WTC11 (cell line): ENCODE data around the gene ZNF654. TPM values are rescaled to one million over a fixed set of nuclear protein-coding genes. Genes with fewer than 3 reads are reported as not detected.

Experiments
- ATAC-seq: fragments of 200-7000 bp; cut with Tn5 transposase; 2 replicates; pipeline ENCODE4 v1.10.0; 2021; ENCODE audit warnings: mild to moderate bottlenecking, moderate library complexity
- CTCF ChIA-PET: fragments of 300-600 bp; sonication (Branson Sonifier 250); formaldehyde crosslinking; loops from one replicate; lab custom pipeline; 2021; ENCODE audit warnings: antibody characterized with exemption; lab: Charles Lee
- POLR2A ChIA-PET: fragments of 350-600 bp; sonication (Branson Sonifier 250); formaldehyde crosslinking; loops from one replicate; lab custom pipeline; 2021; ENCODE audit warnings: antibody characterized with exemption; lab: Charles Lee
- DNase-seq: peaks from one replicate; pipeline ENCODE4 v3.0.0; 2021; ENCODE audit warnings: low spot score
- H3K27ac Mint-ChIP-seq: 2 replicates; pipeline ENCODE4 v1.8.0; 2021; ENCODE audit warnings: mixed read lengths
- H3K27me3 Mint-ChIP-seq: 2 replicates; pipeline ENCODE4 v1.8.0; 2021; ENCODE audit warnings: low read depth, mild to moderate bottlenecking, moderate library complexity, mixed read lengths
- H3K36me3 Mint-ChIP-seq: 2 replicates; pipeline ENCODE4 v1.8.0; 2021; ENCODE audit warnings: mixed read lengths
- H3K4me1 Mint-ChIP-seq: 2 replicates; pipeline ENCODE4 v1.8.0; 2022; ENCODE audit warnings: mixed read lengths
- H3K4me3 Mint-ChIP-seq: 2 replicates; pipeline ENCODE4 v1.8.0; 2021; ENCODE audit warnings: mild to moderate bottlenecking, moderate library complexity, mixed read lengths
- H3K9me3 Mint-ChIP-seq: 2 replicates; pipeline ENCODE4 v1.8.0; 2021; ENCODE audit warnings: mixed read lengths
- ARID4B ChIP-seq: sonication (generic); formaldehyde crosslinking; IDR thresholded peaks from 2 replicates; pipeline ENCODE4 v1.8.0; 2023; ENCODE audit warnings: missing genetic modification reagents, mild to moderate bottlenecking, borderline replicate concordance
- CBFB ChIP-seq: sonication (generic); formaldehyde crosslinking; IDR thresholded peaks from 2 replicates; pipeline ENCODE4 v1.8.1; 2022; ENCODE audit warnings: mild to moderate bottlenecking, low read depth, missing genetic modification reagents
- CREB1 ChIP-seq: sonication (generic); formaldehyde crosslinking; IDR thresholded peaks from 2 replicates; pipeline ENCODE4 v1.8.0; 2023; ENCODE audit warnings: mild to moderate bottlenecking, missing genetic modification reagents
- E2F4 ChIP-seq: sonication (generic); formaldehyde crosslinking; IDR thresholded peaks from 2 replicates; pipeline ENCODE4 v1.8.1; 2022; ENCODE audit warnings: low read depth, mild to moderate bottlenecking, moderate library complexity, missing genetic modification reagents, borderline replicate concordance
- FOXP1 ChIP-seq: sonication (generic); formaldehyde crosslinking; IDR thresholded peaks from 2 replicates; pipeline ENCODE4 v1.8.0; 2022; ENCODE audit warnings: missing genetic modification reagents, mild to moderate bottlenecking, moderate library complexity, borderline replicate concordance
- MAX ChIP-seq: sonication (generic); formaldehyde crosslinking; IDR thresholded peaks from 2 replicates; pipeline ENCODE4 v1.8.0; 2022; ENCODE audit warnings: mild to moderate bottlenecking, missing genetic modification reagents
- NFATC4 ChIP-seq: fragments of 250-450 bp; sonication (Bioruptor Pico); IDR thresholded peaks from 2 replicates; pipeline ENCODE4 v1.9.0; 2021; ENCODE audit warnings: mild to moderate bottlenecking
- NFYB ChIP-seq: sonication (generic); formaldehyde crosslinking; conservative IDR thresholded peaks from 2 replicates; pipeline ENCODE4 v1.8.0; 2022; ENCODE audit warnings: low read depth, missing genetic modification reagents
- NR1H2 ChIP-seq: sonication (generic); formaldehyde crosslinking; IDR thresholded peaks from 2 replicates; pipeline ENCODE4 v1.9.0; 2021; ENCODE audit warnings: mild to moderate bottlenecking, moderate library complexity, missing genetic modification reagents
- PREB ChIP-seq: sonication (generic); formaldehyde crosslinking; IDR thresholded peaks from 2 replicates; pipeline ENCODE4 v1.8.1; 2022; ENCODE audit warnings: mild to moderate bottlenecking, missing genetic modification reagents, moderate library complexity, borderline replicate concordance
- RELA ChIP-seq: sonication (generic); formaldehyde crosslinking; IDR thresholded peaks from 2 replicates; pipeline ENCODE4 v1.8.1; 2022; ENCODE audit warnings: missing genetic modification reagents, mild to moderate bottlenecking, borderline replicate concordance
- STAT6 ChIP-seq: sonication (generic); formaldehyde crosslinking; conservative IDR thresholded peaks from 2 replicates; pipeline ENCODE4 v1.8.1; 2023; ENCODE audit warnings: mild to moderate bottlenecking, low read depth, missing genetic modification reagents, moderate library complexity
- TEAD1 ChIP-seq: sonication (generic); formaldehyde crosslinking; IDR thresholded peaks from 2 replicates; pipeline ENCODE4 v1.8.0; 2022; ENCODE audit warnings: mild to moderate bottlenecking, missing genetic modification reagents
- TEAD4 ChIP-seq: sonication (generic); formaldehyde crosslinking; IDR thresholded peaks from 2 replicates; pipeline ENCODE4 v1.8.0; 2022; ENCODE audit warnings: mild to moderate bottlenecking, missing genetic modification reagents
- TP53 ChIP-seq: sonication (generic); formaldehyde crosslinking; IDR thresholded peaks from 2 replicates; pipeline ENCODE4 v1.8.1; 2023; ENCODE audit warnings: mild to moderate bottlenecking, missing genetic modification reagents
- USF1 ChIP-seq: sonication (generic); formaldehyde crosslinking; IDR thresholded peaks from 2 replicates; pipeline ENCODE4 v1.8.0; 2022; ENCODE audit warnings: mild to moderate bottlenecking, missing genetic modification reagents
- ZNF219 ChIP-seq: sonication (generic); formaldehyde crosslinking; IDR thresholded peaks from 2 replicates; pipeline ENCODE4 v1.8.0; 2023; ENCODE audit warnings: missing genetic modification reagents, mild to moderate bottlenecking, borderline replicate concordance
- ZNF232 ChIP-seq: sonication (generic); formaldehyde crosslinking; IDR thresholded peaks from 2 replicates; pipeline ENCODE4 v1.8.0; 2022; ENCODE audit warnings: mild to moderate bottlenecking, missing genetic modification reagents
- ZSCAN18 ChIP-seq: fragments of 250-450 bp; sonication (Bioruptor Pico); IDR thresholded peaks from 2 replicates; pipeline ENCODE4 v2.1.2; 2022; ENCODE audit warnings: mild to moderate bottlenecking, moderate library complexity
- total RNA-seq: library from RNA; stranded (reverse); gene quantifications from 3 replicates; pipeline ENCODE4 v1.2.3, GENCODE V29; 2021

Gene ZNF654
- total RNA-seq, 1 experiment from 2014 or later = 7.0 TPM

GRCh38 chr3:88147261-88147660, 88.2 kb downstream of the ZNF654 start:
- 0 out of 2 replicates have a peak, but pooled peaks cover 3% of the 10 kb centered on the region for H3K36me3 Mint-ChIP-seq
- ATAC-seq = no peak
- ChIA-PET CTCF (no interaction called here), POLR2A (no interaction called here)
- TF ChIP-seq NFYB (no peak), TP53 (CRISPR knock-in tag) (no peak)
- H3K27me3 Mint-ChIP-seq = no peaks in the 10 kb centered on the region
- DNase-seq = no peak
- peaks cover 23% of the 10 kb centered on the region for H3K4me1 Mint-ChIP-seq
- H3K9me3 Mint-ChIP-seq = no peaks in the 10 kb centered on the region
- no peak overlapping the region for H3K4me3 Mint-ChIP-seq
- H3K27ac Mint-ChIP-seq = no peak overlapping the region

- no peaks in the 10 kb centered on the region for H3K9me3 Mint-ChIP-seq
- H3K27ac Mint-ChIP-seq = peak overlapping the region; percentile 97
- H3K4me1 Mint-ChIP-seq = peaks cover 20% of the 10 kb centered on the region
- POLR2A ChIA-PET = interaction anchor here (1.5 kb wide), 1 partner anchor 90 kb away, joined by 10 read pairs; the partner anchor contains the start of genes CGGBP1 and ZNF654
- no peaks in the 10 kb centered on the region for H3K27me3 Mint-ChIP-seq
- no peak for ATAC-seq
- CTCF ChIA-PET = interaction anchor here (1.0 kb wide), 1 partner anchor 35 kb away, joined by 3 read pairs; no protein-coding TSS in a partner anchor
- H3K36me3 Mint-ChIP-seq = peaks cover 7% of the 10 kb centered on the region
- no peak for TF ChIP-seq ZNF219 (CRISPR knock-in tag)
- no peak for TF ChIP-seq FOXP1
- no peak for TF ChIP-seq TEAD4 (CRISPR knock-in tag)
- TF ChIP-seq ZNF232 (CRISPR knock-in tag) = no peak
- TF ChIP-seq NFATC4 = no peak
- TF ChIP-seq NR1H2 (CRISPR knock-in tag) = no peak
- no peak for TF ChIP-seq PREB
- no peak for TF ChIP-seq CREB1 (CRISPR knock-in tag)
- no peak for TF ChIP-seq ARID4B (CRISPR knock-in tag)
- no peak for TF ChIP-seq TP53 (CRISPR knock-in tag)
- no peak for TF ChIP-seq E2F4 (CRISPR knock-in tag)
- TF ChIP-seq ZSCAN18 = no peak
- TF ChIP-seq USF1 (CRISPR knock-in tag) = no peak
- no peak for TF ChIP-seq MAX
- no peak for TF ChIP-seq STAT6 (CRISPR knock-in tag)
- TF ChIP-seq TEAD1 (CRISPR knock-in tag) = no peak
- no peak for TF ChIP-seq CBFB (CRISPR knock-in tag)
- TF ChIP-seq RELA (CRISPR knock-in tag) = no peak
- H3K4me3 Mint-ChIP-seq = peak overlapping the region; percentile 95
- no peak for DNase-seq
Measured at GRCh38 chr3:88148651-88149050, 89.6 kb downstream of the ZNF654 start.
